Brain microvascular endothelial cell (primary cell): ENCODE data around the gene PANK3.
"Not testable (repeated sequence)": the region's sequence is repeated elsewhere in the genome, so short reads cannot be mapped to it uniquely, and the experiment has no call there.

Experiments
- DNase-seq: peaks from one replicate; pipeline ENCODE4 v3.0.0-alpha.2; 2020
- H3K27ac ChIP-seq: fragments of 250-450 bp; sonication (Bioruptor Pico); 2 replicates; pipeline ENCODE4 v1.5.1; 2020; ENCODE audit warnings: mild to moderate bottlenecking, moderate library complexity
- H3K27me3 ChIP-seq: fragments of 250-450 bp; sonication (Bioruptor Pico); replicated peaks from 2 replicates; pipeline ENCODE4 v1.5.1; 2020; ENCODE audit warnings: mild to moderate bottlenecking
- H3K36me3 ChIP-seq: fragments of 250-450 bp; sonication (Bioruptor Pico); replicated peaks from 2 replicates; pipeline ENCODE4 v1.5.1; 2020; ENCODE audit warnings: mild to moderate bottlenecking
- H3K4me3 ChIP-seq: 2 replicates; pipeline ENCODE4 v1.5.1; 2011; ENCODE audit warnings: low read depth, mild to moderate bottlenecking, control low read depth, low read length, moderate library complexity
- in situ Hi-C: cut with HindIII; loops from 2 replicates; pipeline ENCODE4 v1.10.0; 2017; ENCODE audit warnings: low sequenced_read_pairs, low pct_ligation_motif_present
- TF ChIP-seq, protein P1 (sequence below): IDR thresholded peaks from 2 replicates; pipeline ENCODE4 v1.5.1; 2011; ENCODE audit warnings: low read depth, mild to moderate bottlenecking, moderate library complexity, low read length, control low read depth, inconsistent platforms; ENCODE audit errors: missing control alignments

PANK3 gene

DNA sequence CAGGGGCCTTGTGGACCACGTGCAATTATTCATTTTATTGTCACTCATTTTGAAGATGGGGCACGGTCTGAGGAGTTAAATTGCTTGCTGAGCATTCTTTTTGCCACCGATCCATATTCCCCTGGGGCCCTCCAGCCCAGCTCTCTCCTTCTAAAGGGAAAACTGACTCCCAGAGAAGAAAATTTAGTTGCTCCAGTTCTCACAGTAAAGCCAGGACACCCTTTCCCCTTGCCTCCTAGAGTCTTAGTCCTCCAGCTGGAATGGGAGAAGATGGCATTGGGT lies 1.0 kb upstream of the PANK3 start:
- peak; percentile 2 for DNase-seq
- in situ Hi-C loops = no loop called here

DNA sequence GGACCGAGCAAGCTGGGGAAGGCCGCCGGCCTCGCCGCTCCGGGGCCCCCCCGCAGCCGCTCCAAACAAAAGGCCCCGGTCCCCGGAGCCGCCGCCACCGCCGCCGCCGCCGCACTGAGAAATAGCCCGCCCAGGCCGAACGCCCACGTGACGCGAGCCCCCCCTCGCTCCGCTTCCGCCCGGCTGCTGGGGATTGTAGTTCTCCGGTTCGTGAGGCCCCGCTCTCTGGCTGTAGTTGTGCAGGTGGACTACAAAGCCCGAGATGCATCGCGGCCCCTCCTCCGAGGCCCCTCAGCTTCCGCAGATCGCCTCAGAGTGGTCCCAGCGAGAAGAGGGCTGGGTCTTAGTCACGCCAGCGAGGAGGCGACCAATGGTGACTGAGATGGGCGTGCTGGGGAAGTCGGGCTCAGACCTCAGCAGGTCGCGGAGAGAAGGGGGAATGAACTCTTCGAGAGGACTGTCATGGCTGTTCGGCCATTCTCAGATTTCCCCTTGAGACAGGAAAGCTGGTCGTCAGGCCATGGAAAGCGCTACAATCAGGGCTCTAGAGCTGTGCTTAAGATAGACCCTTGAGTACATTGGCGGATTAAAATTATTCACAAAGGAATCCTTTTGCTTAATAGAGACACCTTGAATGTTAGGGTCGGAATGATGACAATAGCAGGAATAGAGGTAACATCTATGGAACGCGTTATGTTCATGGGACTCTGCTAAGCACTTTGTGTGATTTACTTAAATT lies 489 bp upstream of the PANK3 start:
- TF ChIP-seq, protein P1, sequence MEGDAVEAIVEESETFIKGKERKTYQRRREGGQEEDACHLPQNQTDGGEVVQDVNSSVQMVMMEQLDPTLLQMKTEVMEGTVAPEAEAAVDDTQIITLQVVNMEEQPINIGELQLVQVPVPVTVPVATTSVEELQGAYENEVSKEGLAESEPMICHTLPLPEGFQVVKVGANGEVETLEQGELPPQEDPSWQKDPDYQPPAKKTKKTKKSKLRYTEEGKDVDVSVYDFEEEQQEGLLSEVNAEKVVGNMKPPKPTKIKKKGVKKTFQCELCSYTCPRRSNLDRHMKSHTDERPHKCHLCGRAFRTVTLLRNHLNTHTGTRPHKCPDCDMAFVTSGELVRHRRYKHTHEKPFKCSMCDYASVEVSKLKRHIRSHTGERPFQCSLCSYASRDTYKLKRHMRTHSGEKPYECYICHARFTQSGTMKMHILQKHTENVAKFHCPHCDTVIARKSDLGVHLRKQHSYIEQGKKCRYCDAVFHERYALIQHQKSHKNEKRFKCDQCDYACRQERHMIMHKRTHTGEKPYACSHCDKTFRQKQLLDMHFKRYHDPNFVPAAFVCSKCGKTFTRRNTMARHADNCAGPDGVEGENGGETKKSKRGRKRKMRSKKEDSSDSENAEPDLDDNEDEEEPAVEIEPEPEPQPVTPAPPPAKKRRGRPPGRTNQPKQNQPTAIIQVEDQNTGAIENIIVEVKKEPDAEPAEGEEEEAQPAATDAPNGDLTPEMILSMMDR = no peak
- in situ Hi-C loops = no loop called here
- Histone ChIP-seq H3K27me3 (no peaks in the 10 kb centered on the region), H3K27ac (peak overlapping the region; percentile 88), H3K4me3 (peak overlapping the region; percentile 93), H3K36me3 (no peaks in the 10 kb centered on the region)
- peak; percentile 99 for DNase-seq

More for the DNA sequence above, 1.0 kb upstream of the PANK3 start:
- Histone ChIP-seq H3K4me3 (peak overlapping the region; percentile 50), H3K27ac (peak overlapping the region; percentile 88), H3K36me3 (no peaks in the 10 kb centered on the region), H3K27me3 (no peaks in the 10 kb centered on the region)
- TF ChIP-seq, protein P1 = no peak

DNA sequence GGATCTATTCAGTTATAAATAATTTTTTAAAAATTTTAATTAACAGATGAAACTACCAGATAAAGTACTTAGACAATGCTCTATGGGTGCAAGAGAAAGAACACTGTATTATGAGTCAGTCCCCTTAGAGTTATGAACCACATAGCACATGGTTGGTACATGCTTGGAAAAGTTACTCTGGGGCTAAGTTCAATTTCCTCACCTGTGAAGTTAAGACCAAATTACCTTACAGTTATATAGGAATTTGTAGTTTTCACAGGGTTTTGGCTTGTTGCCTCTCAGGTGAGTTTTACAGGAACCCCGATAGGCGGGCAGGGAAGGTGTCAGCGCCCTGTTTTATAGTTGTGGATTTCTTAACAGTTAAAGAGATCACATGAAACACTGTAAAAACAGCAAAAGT lies 1.2 kb downstream of the PANK3 start:
- peaks cover 3% of the 10 kb centered on the region for H3K36me3 ChIP-seq
- no peaks in the 10 kb centered on the region for H3K27me3 ChIP-seq
- TF ChIP-seq, protein P1 = no peak
- in situ Hi-C loops = no loop called here
- H3K27ac ChIP-seq = no peak overlapping the region
- no peak for DNase-seq
- peak overlapping the region; percentile 93 for H3K4me3 ChIP-seq

DNA sequence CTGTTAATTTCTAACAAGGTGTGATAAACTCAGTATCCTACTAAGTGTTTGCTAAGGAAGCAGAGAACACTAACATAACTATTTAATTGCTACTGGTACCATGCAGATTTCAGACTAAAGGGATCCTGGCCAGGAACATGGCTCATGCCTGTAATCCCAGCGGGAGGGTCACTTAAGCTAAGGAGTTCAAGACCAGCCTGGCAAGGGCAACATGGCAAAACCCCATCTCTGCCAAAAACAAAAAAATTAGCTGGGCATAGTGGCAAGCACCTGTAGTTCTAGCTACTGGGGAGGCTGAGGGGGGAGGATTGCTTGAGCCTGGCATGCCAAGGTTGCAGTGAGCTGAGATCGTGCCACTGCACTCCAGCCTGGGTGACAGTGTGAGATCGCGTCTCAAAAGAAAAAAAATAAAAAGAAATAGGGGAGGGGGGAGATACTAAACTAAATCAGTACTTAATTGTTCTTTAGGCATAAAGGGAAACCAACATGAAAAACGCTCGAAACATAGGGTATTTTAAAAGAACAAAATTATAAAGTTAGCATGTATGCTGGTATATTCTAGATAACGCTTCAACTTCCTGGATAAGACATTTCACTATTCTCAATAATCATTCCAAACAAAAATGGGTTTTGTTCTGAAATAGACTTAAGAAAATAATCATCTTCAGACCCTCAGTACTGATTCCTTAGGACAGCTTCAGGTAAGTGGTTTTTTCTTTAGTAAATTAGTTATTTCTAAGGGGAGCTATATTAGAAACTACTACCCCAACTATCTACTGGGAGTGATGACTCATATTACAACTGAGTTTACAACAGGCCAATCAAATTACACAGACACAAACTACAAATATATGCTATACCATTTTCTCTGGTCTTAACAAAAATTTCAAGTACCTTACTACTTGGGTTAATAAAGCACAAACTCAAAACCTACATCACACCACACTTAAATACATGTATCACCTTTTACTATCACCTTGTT lies 3.5 kb downstream of the PANK3 start:
- in situ Hi-C loops = no loop called here
- TF ChIP-seq, protein P1 = no peak
- Histone ChIP-seq H3K27me3 (no peaks in the 10 kb centered on the region), H3K36me3 (peaks cover 3% of the 10 kb centered on the region), H3K27ac (no peak overlapping the region), H3K4me3 (no peak overlapping the region)
- no peak for DNase-seq

DNA sequence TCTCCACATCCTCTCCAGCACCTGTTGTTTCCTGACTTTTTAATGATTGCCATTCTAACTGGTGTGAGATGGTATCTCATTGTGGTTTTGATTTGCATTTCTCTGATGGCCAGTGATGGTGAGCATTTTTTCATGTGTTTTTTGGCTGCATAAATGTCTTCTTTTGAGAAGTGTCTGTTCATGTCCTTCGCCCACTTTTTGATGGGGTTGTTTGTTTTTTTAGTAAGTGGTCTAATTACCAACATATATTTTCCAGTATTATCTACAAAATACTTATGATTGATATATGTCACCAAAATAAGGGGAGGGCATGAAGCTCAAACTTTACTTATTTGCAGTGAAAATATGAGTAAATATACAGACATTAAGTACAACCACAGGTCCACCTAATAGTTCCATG lies 5.0 kb downstream of the PANK3 start:
- DNase-seq, in situ Hi-C loops, H3K4me3 ChIP-seq, H3K36me3 ChIP-seq, H3K27ac ChIP-seq, H3K27me3 ChIP-seq: not testable (repeated sequence)

DNA sequence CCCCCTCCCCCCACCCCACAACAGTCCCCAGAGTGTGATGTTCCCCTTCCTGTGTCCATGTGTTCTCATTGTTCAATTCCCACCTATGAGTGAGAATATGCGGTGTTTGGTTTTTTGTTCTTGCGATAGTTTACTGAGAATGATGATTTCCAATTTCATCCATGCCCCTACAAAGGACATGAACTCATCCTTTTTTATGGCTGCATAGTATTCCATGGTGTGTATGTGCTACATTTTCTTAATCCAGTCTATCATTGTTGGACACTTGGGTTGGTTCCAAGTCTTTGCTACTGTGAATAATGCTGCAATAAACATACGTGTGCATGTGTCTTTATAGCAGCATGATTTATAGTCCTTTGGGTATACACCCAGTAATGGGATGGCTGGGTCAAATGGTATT lies 5.5 kb downstream of the PANK3 start:
- H3K4me3 ChIP-seq, DNase-seq, H3K27me3 ChIP-seq, H3K27ac ChIP-seq, in situ Hi-C loops, H3K36me3 ChIP-seq: not testable (repeated sequence)
